HG03558 (cell line): Measurements from ENCODE around the gene RFPL4A.

Experiments used
- ATAC-seq: cut with Tn5 transposase; IDR thresholded peaks from one replicate; pipeline ENCODE4 v1.9.1; 2021; ENCODE audit warnings: moderate number of reproducible peaks; ENCODE audit not compliant: unreplicated experiment; ENCODE audit errors: extremely low read depth

RFPL4A gene

DNA sequence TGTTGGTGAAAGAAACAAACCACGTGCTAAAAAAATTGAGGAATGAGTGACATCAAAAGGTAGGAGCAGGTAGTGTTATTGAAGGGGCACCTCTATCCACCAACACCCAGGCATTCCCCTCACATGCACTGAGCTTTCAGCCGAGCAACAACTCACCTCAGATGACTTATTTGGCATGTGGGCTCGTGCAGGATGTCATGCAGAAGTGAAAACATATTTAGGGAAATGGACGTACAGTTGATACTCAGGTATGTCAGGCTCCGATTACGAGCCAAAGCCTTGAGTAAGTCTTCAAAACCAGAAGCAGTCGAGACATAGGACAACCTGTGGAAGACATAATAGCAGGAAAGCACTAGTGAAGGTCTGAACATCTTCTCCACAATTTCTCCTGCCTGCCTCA is 42.5 kb downstream of the RFPL4A start:
- ATAC-seq: no peak

DNA sequence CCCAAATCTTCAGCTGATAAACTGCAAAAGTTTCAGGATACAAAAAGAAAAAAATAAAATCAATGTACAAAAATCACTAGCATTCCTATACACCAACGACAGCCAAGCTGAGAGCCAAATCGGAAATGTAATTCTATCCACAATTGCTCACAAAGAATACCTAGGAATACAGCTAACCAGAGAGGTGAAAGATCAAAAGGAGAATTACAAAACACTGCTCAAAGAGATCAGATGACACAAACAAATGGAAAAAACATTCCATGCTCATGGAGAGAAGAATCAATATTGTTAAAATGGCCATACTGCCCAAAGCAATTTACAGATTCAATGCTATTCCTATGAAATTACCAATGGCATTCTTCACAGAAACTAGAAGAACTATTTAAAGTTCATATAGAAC is 43.4 kb downstream of the RFPL4A start:
- ATAC-seq: no peak

DNA sequence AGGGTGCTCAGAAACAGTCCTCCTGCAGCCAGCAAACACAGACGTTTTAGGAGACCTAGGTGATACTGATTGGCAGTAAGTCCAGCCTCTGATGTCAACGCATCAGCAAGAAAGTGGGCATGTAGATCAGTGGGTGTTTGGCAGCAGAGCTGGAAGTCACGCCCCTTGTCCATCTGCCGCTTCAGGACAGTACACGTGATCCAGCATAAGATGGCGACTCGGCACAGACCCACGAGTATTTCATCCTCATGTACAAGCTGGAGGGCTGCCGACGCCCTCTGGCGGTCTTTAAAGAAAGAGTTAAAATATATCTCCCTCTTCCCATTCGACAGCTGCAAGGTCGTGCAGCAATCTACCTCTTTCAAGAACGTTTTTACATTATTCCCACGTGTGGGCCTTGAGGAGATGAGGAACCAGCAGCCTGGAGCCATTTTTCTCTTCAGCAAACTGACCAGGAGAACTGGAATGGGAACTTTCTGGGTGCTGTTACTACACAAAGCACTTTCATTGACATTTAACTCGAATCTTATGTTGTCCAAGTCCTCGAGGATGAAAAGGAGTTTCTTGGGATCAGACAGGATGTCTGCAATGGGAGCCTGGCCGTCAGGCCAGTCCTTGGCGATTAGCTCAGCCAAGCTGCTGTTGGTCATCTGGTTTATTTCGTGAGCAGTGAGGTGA is 50.6 kb downstream of the RFPL4A start:
- no peak for ATAC-seq

DNA sequence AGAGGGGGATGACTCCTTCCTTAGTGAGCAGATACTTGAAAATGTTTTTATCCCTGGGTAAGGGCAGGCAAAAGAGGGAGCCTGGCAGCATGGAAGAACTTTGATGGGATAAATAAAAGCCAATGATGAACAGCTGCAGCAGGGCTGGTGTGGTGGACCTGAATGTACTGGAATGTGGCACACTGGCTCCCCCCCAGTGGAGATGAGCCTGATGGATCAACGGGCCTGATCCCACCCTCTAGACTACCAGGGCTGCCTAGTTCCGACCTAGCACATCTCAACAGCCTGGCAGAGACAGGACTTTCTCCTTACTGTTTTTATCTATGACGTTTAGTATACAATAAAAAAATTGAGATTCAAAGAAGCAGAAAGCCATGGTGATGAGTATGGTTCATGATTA is 52.4 kb downstream of the RFPL4A start:
- no peak for ATAC-seq

DNA sequence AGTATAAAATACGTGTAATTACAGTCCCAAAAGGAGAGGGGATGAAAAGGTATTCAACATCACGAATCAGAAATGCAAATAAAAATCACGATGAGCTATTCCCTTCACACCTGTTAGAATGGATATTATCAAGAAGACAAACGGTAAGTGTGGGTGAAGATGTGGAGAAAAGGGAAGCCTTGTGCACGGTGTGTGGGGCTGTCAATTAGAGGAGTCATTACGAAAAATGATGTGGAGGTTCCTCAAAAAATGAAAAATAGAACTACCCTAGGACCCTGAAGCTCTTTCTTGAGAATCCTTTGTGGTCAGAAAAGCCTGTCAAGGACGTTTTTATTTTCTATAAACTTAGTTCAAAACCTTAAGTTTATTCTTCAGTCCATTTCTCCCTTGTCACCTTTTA is 53.6 kb downstream of the RFPL4A start:
- no peak for ATAC-seq
